HG02623 (cell line): ENCODE data around the gene ARAP1.

Source experiments
- ATAC-seq: cut with Tn5 transposase; IDR thresholded peaks from one replicate; pipeline ENCODE4 v1.9.1; 2021; ENCODE audit warnings: moderate library complexity; ENCODE audit not compliant: unreplicated experiment

ARAP1 gene

DNA sequence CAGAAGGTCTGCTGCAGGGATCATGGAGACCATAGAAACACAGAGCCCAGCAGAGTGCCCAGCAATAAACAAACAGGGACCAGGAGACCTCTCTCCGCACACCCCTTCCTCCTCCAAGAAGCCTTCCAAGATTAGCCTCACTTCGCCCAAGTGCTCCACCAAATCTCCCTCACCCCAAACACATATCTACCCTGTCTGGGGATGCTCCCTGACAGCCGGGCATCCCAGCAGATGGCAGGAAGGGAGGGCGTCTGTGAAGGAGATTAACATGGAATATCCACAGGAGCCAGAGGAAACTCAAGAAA is 26.5 kb downstream of the ARAP1 start:
- no peak for ATAC-seq

- no peak for ATAC-seq
These were observed 27.1 kb downstream of the ARAP1 start for GRCh38 chr11:72724851-72725723.

- ATAC-seq: no peak
These were observed 28.1 kb downstream of the ARAP1 start for GRCh38 chr11:72724021-72724551.

DNA sequence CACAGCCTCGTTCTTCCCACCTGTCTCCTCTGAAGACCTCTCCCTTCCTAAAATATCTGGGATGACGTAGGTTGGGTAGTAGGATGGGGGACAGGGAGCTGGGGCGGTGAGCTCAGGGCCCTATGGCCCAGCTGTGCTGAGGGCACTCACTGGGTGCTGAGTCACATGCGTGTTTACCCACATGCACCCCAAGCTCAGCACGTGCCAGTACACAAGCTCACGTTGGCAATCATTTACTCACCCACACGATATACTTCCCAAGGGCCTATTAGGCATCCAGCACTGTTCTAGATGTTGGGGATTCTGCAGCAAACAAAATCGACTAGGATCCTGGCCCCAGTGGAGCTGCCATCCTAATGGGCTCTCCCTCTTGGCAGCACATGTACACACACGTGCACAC is 28.7 kb downstream of the ARAP1 start:
- no peak for ATAC-seq

- ATAC-seq: peak; percentile 73
These were observed 30.0 kb downstream of the ARAP1 start for GRCh38 chr11:72722050-72722748.

DNA sequence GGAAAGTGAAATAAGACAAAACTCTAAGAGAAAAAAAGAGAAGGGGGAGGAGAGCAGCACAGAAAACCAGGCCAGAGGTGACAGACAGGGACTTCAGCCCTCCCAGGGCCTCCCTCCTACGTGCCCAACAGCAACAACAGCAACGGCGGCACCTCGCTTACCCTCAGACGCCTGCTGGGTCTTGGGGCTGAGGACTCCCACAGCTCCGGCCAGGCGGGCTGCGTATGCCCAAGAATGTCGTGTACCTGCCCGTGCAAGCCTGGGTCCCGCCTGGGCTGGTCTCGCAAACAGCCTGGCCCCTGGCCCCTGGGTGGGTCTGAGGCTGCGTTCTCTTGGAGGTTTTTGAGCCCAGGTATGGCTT is 30.5 kb downstream of the ARAP1 start:
- ATAC-seq: no peak

- no peak for ATAC-seq
These were observed 30.9 kb downstream of the ARAP1 start for GRCh38 chr11:72721276-72721675.

- ATAC-seq: no peak
These were observed 31.4 kb downstream of the ARAP1 start for GRCh38 chr11:72720784-72721183.

GRCh38 chr11:72720047-72720446 is 32.2 kb downstream of the ARAP1 start:
- ATAC-seq: no peak

- no peak for ATAC-seq
These were observed 32.7 kb downstream of the ARAP1 start for GRCh38 chr11:72719551-72719950.

DNA sequence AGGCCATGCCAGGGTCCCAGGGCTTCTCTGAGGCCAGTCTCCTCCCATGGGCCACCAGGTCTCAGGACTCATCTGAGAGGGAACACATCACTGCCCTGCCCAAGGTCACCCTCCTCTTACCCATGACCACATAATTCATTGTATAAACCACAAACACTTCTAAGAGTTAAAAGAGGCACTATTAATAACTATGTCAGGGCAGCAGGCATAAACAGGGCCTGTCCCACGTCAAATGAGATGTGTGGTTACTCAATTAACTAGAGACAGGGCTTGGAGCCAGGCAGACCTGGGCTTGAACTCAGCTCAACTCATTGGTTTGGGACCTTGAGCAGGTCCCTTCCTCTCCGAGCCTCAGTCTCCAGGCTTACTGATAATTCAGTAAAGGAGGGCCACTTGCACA is 33.1 kb downstream of the ARAP1 start:
- ATAC-seq: no peak

GRCh38 chr11:72718101-72718501 is 34.1 kb downstream of the ARAP1 start:
- ATAC-seq: no peak

DNA sequence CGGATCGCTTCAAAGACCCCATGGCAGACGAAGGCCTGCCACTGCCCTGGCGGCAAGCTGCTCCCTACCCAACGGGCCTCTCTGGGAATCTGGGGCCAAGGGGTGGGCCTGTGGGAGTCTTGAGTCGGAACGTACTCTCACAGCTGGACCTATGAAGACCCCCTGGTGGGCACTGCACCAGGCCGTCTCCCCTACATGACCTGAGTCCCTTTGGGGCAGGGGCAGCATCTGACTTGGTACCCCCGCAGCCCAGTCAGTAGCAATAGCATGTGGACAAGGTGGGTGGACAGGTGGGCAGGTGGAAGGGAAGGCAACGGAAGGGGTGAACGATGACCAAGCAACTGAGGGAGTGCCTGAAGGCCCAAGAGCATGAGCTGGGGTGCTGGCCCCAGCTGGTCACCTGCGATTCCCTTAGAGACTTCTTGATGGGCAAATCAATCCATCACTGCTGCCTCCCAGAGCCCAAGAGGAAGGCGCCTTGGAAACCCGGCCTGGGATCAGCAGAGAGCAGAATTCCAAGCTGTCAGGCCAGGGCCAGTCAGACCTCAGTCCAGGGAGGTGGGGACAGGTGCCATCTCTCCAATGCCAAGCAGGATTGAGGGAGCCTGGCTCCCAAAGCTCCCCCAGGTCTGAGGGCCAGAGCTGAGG is 35.3 kb downstream of the ARAP1 start:
- ATAC-seq: no peak

DNA sequence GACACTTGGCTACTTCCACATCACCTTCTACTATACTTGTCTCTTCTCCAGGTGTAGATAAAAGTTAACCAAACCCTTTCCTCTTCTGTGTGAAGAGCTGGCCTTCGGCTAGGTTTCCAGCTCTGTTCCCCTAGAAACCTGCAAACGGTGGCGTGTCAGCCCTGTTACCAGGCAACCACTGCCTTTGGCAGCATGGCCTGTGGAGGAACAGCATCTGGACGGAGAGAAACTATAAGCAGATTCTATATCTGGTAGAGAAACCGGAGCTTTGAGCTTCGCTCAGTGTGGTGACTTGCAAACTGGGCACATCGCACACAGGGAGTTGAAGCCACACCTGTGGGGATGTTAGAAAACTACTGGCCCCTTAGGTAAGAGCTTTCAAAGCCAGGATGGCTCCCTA is 35.9 kb downstream of the ARAP1 start:
- ATAC-seq: no peak

- no peak for ATAC-seq
These were observed 39.4 kb downstream of the ARAP1 start for GRCh38 chr11:72712841-72713240.

DNA sequence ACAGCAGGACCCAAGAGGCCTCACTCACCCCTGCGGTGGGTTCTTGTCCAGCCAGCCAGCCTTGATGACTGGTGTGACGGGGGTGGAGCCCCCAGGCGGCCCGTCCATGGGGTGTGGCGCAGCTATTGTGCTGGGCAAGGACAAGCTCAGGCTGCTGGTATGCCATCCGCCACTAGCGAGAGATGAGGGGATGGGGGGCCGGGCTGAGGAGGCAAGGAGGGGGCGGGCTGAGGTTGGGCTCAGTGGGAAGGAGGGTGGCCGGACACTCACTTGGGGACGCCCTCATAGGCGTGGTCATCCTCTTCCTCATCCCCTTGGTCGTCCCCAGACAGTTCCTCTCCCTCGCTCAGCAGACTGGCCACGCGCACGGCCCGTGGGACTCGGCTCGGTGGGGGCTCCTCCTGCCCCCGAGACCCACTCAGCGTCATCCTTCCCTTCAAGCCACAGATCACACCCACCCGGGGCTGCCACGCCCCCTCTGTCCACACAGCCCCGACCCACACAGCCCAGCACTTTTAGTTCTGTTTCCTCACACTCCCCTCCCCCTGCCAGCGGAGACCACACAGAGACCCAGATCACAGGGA is 39.9 kb downstream of the ARAP1 start:
- no peak for ATAC-seq

DNA sequence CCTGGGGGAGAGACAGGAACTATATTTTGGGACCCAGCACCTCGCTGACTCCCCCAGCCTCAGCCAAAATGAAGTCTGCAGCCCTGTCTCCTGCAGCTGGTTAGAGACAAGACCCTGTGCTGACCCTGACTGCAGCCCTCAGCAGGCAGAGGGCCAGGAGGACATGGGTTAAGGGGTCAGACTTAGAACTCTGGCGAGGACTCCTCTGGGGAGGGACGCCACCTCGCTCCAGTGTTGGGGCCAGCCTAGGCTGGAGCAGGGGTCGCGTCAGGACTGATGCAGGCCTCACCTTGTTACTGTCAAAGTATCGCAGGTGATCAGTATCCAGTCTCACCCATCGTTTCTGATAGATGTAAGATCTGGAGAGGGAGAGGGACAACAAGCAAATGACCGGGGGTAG is 41.1 kb downstream of the ARAP1 start:
- no peak for ATAC-seq

DNA sequence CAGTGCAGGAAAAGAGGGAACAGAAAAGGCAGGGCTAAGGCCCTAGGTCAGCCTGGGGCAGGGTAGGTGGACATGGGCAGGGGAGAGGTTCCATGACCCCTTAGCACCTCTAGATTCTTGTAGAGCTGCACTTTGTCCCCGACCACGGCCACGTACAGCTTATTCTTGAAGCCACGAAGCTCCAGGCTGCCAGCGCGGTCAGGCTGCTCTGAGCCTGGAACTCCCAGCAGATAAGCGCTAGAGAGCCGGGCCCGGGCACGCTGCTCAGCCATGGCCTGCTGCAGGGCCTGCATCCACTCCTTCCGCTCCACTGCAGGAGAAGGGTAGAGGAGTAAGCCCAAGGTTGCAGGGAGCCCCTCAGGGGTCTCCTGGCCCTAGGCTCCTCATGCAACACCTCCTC is 41.9 kb downstream of the ARAP1 start:
- ATAC-seq: no peak

DNA sequence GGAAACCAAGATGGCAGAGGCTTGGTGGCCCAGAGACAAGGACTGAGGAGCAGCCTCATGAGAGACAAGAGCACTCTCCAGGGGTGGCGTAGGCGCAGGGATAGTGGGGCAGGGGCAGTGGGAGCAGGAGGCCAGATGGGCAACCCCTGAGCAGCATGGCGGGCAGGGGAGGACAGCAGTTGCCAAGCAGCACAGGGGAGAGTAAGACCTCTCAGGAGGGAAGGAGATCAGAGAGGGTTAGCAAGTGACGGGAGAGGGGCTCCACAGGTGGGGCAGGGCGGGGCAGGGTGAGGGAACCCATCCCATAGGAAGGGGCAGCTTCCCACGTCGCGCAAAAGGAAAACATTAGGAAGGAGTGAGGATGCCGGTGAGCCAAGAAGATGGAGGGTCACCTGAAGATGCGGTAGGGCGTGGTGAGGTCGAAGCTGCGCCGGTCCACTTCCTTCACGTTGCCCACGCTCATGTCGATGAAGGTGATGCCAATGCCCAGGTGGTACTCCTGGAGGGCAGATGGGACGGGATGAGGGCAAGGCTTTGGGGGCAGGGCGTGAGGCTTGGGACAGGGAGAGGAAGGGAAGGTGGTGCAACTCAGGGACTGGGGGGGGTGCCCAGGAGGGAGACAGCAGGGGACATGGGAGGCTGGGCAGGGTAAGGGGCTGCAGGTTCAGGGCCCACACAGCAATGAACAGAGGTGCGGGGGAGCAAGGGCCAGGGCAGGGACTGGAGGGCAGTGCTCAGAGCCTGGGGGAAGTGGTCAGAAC is 42.5 kb downstream of the ARAP1 start:
- no peak for ATAC-seq

DNA sequence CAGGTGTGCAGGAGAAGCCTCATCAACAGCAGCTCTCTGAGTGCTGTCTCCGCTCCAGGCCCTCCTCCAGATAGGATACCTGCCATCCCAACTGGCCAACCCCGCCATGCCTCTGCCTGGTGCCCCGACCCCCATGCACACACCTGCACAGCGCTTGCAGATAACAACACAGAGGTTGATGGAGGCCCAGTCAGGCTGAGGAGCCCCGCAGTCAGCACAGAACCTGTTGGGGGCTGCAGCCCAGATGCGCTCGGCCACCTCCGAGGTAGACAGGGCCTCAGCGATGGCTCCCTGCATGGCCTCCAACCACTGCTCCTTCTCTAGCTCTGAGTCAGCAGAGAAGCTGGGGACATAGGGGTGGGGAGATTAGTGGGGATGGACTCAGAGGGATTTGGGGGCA is 45.2 kb downstream of the ARAP1 start:
- ATAC-seq: no peak

- no peak for ATAC-seq
These were observed 45.6 kb downstream of the ARAP1 start for GRCh38 chr11:72706579-72706978.
